GM21619 (cell line): Measurements from ENCODE around the gene GALNTL6.
A peak's percentile ranks its signal among the peaks of the same experiment; 100 is the strongest.
"Not testable (repeated sequence)": the region's sequence is repeated elsewhere in the genome, so short reads cannot be mapped to it uniquely, and the experiment has no call there.

Experiments
- ATAC-seq: cut with Tn5 transposase; IDR thresholded peaks from one replicate; pipeline ENCODE4 v1.9.1; 2021; ENCODE audit not compliant: unreplicated experiment

Gene GALNTL6

GRCh38 chr4:172786039-172786792 lies 973.0 kb downstream of the GALNTL6 start:
- ATAC-seq, result no peak

GRCh38 chr4:172787111-172787510 lies 973.9 kb downstream of the GALNTL6 start:
- no peak for ATAC-seq

- ATAC-seq, result no peak
These were observed 978.6 kb downstream of the GALNTL6 start for GRCh38 chr4:172791841-172792240.

- no peak for ATAC-seq
These were observed 980.5 kb downstream of the GALNTL6 start for GRCh38 chr4:172793565-172794306.

GRCh38 chr4:172794307-172794703 lies 981.1 kb downstream of the GALNTL6 start:
- no peak for ATAC-seq

GRCh38 chr4:172797281-172797680 lies 984.1 kb downstream of the GALNTL6 start:
- ATAC-seq, result not testable (repeated sequence)

- no peak for ATAC-seq
These were observed 988.8 kb downstream of the GALNTL6 start for GRCh38 chr4:172802032-172802431.

GRCh38 chr4:172806841-172807240 lies 993.6 kb downstream of the GALNTL6 start:
- ATAC-seq, result no peak

- no peak for ATAC-seq
These were observed 995.0 kb downstream of the GALNTL6 start for GRCh38 chr4:172808196-172808595.

GRCh38 chr4:172809319-172809718 lies 996.1 kb downstream of the GALNTL6 start:
- no peak for ATAC-seq

GRCh38 chr4:172813359-172813923 lies 1000.2 kb downstream of the GALNTL6 start:
- peak; percentile 86 for ATAC-seq

- no peak for ATAC-seq
These were observed 1002.4 kb downstream of the GALNTL6 start for GRCh38 chr4:172815499-172816164.

- peak; percentile 15 for ATAC-seq
These were observed 1005.7 kb downstream of the GALNTL6 start for GRCh38 chr4:172818901-172819300.

GRCh38 chr4:172819353-172819752 lies 1006.1 kb downstream of the GALNTL6 start:
- ATAC-seq, result peak; percentile 59

GRCh38 chr4:172822331-172822730 lies 1009.1 kb downstream of the GALNTL6 start:
- ATAC-seq, result no peak

- no peak for ATAC-seq
These were observed 1013.1 kb downstream of the GALNTL6 start for GRCh38 chr4:172826346-172826745.

GRCh38 chr4:172826861-172827260 lies 1013.7 kb downstream of the GALNTL6 start:
- no peak for ATAC-seq

GRCh38 chr4:172830295-172830764 lies 1017.1 kb downstream of the GALNTL6 start:
- ATAC-seq, result no peak

GRCh38 chr4:172836661-172837060 lies 1023.5 kb downstream of the GALNTL6 start:
- ATAC-seq, result no peak

GRCh38 chr4:172838111-172838510 lies 1024.9 kb downstream of the GALNTL6 start:
- no peak for ATAC-seq

GRCh38 chr4:172838943-172839342 lies 1025.7 kb downstream of the GALNTL6 start:
- no peak for ATAC-seq
